Natural killer cell (primary cell): ENCODE results near the gene CCR6. TPM values are rescaled to one million over a fixed set of nuclear protein-coding genes. Genes with fewer than 3 reads are reported as not detected.

Experiments
- ATAC-seq, 3 donors: fragments of 150-1000 bp in 2 of 3; fragments of 200-7000 bp in 1 of 3; cut with Tn5 transposase; 1 replicate in 1 of 3; 2 replicates in 2 of 3; pipeline ENCODE4 v1.10.0; 2021; ENCODE audit warnings: mild to moderate bottlenecking in 2 of 3, moderate library complexity in 2 of 3
- DNase-seq, 2 donors: peaks; one replicate each; pipeline versions ENCODE4 v3.0.0 to v3.0.0-alpha.2; 2013 to 2021; ENCODE audit warnings: mixed read lengths in 1 of 2
- H3K27ac ChIP-seq: one replicate; pipeline ENCODE4 v1.5.1; 2013; ENCODE audit warnings: mild to moderate bottlenecking, low read length
- H3K27me3 ChIP-seq: one replicate; pipeline ENCODE4 v1.6.1; 2013; ENCODE audit warnings: low read length; ENCODE audit not compliant: control insufficient read depth, insufficient read depth
- H3K36me3 ChIP-seq: one replicate; pipeline ENCODE4 v1.6.1; 2013; ENCODE audit warnings: low read length; ENCODE audit not compliant: control insufficient read depth, insufficient read depth
- H3K4me1 ChIP-seq: one replicate; pipeline ENCODE4 v1.6.1; 2013; ENCODE audit warnings: low read length; ENCODE audit not compliant: control insufficient read depth, insufficient read depth
- H3K4me3 ChIP-seq: one replicate; pipeline ENCODE4 v1.5.1; 2013; ENCODE audit warnings: low read length
- H3K9me3 ChIP-seq: one replicate; pipeline ENCODE4 v1.6.1; 2013; ENCODE audit warnings: low read length; ENCODE audit not compliant: control insufficient read depth, insufficient read depth
- H3K27ac Mint-ChIP-seq, 2 donors: one replicate each; pipeline ENCODE4 v1.8.0; 2022; ENCODE audit warnings: mild to moderate bottlenecking in 2 of 2, mixed read lengths in 2 of 2, moderate library complexity in 1 of 2
- H3K27me3 Mint-ChIP-seq, 2 donors: one replicate each; pipeline ENCODE4 v1.8.0; 2022; ENCODE audit warnings: low read depth in 2 of 2, mixed read lengths in 2 of 2
- H3K36me3 Mint-ChIP-seq: one replicate; pipeline ENCODE4 v1.8.0; 2022; ENCODE audit warnings: mixed read lengths
- H3K4me1 Mint-ChIP-seq, 2 donors: one replicate each; pipeline ENCODE4 v1.8.0; 2022; ENCODE audit warnings: mixed read lengths in 2 of 2
- H3K4me3 Mint-ChIP-seq: one replicate; pipeline ENCODE4 v1.8.0; 2022; ENCODE audit warnings: mild to moderate bottlenecking, moderate library complexity, mixed read lengths
- H3K9me3 Mint-ChIP-seq, 2 donors: one replicate each; pipeline ENCODE4 v1.8.0; 2022; ENCODE audit warnings: mixed read lengths in 2 of 2
- WGBS: methylation state at CpG from one replicate; pipeline ENCODE4 v1.1.7; 2013; ENCODE audit warnings: missing lambda C conversion rate; ENCODE audit not compliant: insufficient coverage; 5-methylcytosine and 5-hydroxymethylcytosine counted together
- intact Hi-C: fragments of 100-400 bp; cut with micrococcal nuclease; formaldehyde crosslinking; loops from one replicate; pipeline ENCODE4 v1.14.2; 2022
- total RNA-seq, 4 donors: library from RNA; stranded (reverse); fragments of 120-200 nt in 1 of 4; gene quantifications; one replicate each; pipeline versions ENCODE4 v1.2.3 to v1.2.4, GENCODE V29; 2013 to 2022
- TF ChIP-seq, protein P1 (sequence below): fragments of 200-600 bp; IDR thresholded peaks from one replicate; pipeline ENCODE4 v1.8.0; 2022; ENCODE audit warnings: antibody characterized with exemption

The CCR6 gene
- total RNA-seq, 3 donors from 2014 or later (not counting 1 experiment from before 2014, with no cell fraction given) = 0.23 TPM; not detected in 2

DNA sequence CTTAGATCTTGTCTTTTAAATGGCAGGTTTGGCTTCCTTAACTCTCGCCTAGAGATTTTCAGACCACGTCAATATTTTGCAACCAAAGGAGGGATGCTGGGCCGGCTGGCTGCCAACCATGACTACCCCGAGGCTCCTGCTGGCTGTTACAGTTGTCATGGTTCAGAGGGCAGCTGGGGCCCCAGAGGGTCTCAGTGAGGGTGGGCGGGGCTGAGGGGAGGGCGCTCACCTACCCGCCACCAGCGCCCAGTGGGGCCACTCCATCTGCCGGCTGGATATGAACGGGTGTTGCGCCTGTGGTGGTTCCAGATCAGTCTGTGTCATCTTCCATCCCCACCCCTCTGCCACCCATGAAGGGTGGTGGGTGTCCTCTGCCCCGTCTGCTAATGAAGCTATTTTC is 22.6 kb downstream of the CCR6 start:
- H3K27me3 Mint-ChIP-seq = peaks cover 25% of the 10 kb centered on the region in 2 donors
- Histone ChIP-seq H3K4me1 (peaks cover 19% of the 10 kb centered on the region), H3K9me3 (no peaks in the 10 kb centered on the region), H3K4me3 (no peak overlapping the region), H3K27me3 (no peaks in the 10 kb centered on the region), H3K36me3 (no peaks in the 10 kb centered on the region), H3K27ac (no peak overlapping the region)
- TF ChIP-seq, protein P1, sequence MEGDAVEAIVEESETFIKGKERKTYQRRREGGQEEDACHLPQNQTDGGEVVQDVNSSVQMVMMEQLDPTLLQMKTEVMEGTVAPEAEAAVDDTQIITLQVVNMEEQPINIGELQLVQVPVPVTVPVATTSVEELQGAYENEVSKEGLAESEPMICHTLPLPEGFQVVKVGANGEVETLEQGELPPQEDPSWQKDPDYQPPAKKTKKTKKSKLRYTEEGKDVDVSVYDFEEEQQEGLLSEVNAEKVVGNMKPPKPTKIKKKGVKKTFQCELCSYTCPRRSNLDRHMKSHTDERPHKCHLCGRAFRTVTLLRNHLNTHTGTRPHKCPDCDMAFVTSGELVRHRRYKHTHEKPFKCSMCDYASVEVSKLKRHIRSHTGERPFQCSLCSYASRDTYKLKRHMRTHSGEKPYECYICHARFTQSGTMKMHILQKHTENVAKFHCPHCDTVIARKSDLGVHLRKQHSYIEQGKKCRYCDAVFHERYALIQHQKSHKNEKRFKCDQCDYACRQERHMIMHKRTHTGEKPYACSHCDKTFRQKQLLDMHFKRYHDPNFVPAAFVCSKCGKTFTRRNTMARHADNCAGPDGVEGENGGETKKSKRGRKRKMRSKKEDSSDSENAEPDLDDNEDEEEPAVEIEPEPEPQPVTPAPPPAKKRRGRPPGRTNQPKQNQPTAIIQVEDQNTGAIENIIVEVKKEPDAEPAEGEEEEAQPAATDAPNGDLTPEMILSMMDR = no peak
- H3K36me3 Mint-ChIP-seq = no peaks in the 10 kb centered on the region
- H3K27ac Mint-ChIP-seq = no peak overlapping the region
- peaks cover 5 to 6% of the 10 kb centered on the region in 2 donors for H3K4me1 Mint-ChIP-seq
- H3K9me3 Mint-ChIP-seq = no peaks in the 10 kb centered on the region
- intact Hi-C loops = no loop called here
- 94% methylated on average over 10 of the region's 12 CpGs for WGBS
- ATAC-seq (no peak), DNase-seq (no peak)
- H3K4me3 Mint-ChIP-seq = no peak overlapping the region

- Mint-ChIP-seq H3K4me3 (no peak overlapping the region), H3K9me3 (no peaks in the 10 kb centered on the region), H3K27ac (no peak overlapping the region), H3K36me3 (no peaks in the 10 kb centered on the region), H3K27me3 (peaks cover 23 to 25% of the 10 kb centered on the region in 2 donors), H3K4me1 (no peaks in the 10 kb centered on the region)
- Histone ChIP-seq H3K27me3 (no peaks in the 10 kb centered on the region), H3K27ac (no peak overlapping the region), H3K36me3 (no peaks in the 10 kb centered on the region), H3K4me1 (peaks cover 12% of the 10 kb centered on the region), H3K4me3 (no peak overlapping the region), H3K9me3 (no peaks in the 10 kb centered on the region)
- intact Hi-C loops = no loop called here
- ATAC-seq (no peak), DNase-seq (no peak)
- WGBS = 62% methylated on average over 14 of the region's 15 CpGs
- TF ChIP-seq, protein P1 = no peak
Measured at GRCh38 chr6:167146135-167146534, 23.2 kb downstream of the CCR6 start.

DNA sequence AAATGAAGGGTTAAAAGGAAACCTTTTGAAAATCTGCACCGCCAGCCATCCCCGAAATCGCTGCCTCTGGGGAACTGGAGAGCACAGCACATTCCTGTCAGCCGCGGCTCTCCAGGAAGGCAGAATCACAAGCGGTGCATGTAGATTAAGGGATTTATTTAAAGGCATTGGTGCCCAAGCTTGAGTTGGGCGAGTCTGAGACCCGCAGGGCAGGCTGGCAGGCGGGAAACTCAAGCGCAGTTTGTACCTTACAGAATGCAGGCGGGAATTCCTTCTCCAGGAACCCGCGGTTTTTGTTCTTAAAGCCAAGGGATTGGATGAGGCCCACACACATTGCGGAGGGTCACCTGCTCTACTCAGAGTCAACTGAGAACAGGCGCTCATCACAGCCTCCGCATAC is 24.1 kb downstream of the CCR6 start:
- intact Hi-C loops = no loop called here
- Histone ChIP-seq H3K36me3 (no peaks in the 10 kb centered on the region), H3K27me3 (no peaks in the 10 kb centered on the region), H3K4me1 (peaks cover 9% of the 10 kb centered on the region), H3K27ac (no peak overlapping the region), H3K9me3 (no peaks in the 10 kb centered on the region), H3K4me3 (no peak overlapping the region)
- TF ChIP-seq, protein P1 = no peak
- Mint-ChIP-seq H3K36me3 (no peaks in the 10 kb centered on the region), H3K27ac (no peak overlapping the region), H3K9me3 (no peaks in the 10 kb centered on the region), H3K27me3 (peaks cover 23 to 25% of the 10 kb centered on the region in 2 donors), H3K4me3 (no peak overlapping the region), H3K4me1 (no peaks in the 10 kb centered on the region)
- 84% methylated on average over 16 of the region's 16 CpGs for WGBS
- DNase-seq (no peak), ATAC-seq (no peak)

DNA sequence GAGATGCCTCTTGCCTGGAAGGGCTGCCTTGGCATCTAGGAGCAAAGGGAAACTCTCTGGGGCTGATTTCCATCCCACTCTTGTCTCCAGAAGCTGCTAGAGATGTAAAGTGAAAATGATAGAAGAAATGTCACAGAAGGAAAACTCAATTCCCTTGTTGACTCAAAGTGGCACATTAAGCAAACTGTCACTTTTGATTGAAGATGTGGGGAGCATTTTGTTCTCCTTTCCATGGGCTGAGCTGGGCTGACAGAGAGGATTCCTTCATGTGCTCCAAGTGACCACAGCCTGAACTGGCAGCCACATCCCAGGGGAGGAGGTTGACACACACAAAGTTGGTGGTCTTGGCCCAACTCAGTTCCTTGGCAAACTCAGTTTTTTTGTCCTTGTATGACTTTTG is 25.1 kb downstream of the CCR6 start:
- TF ChIP-seq, protein P1 = no peak
- no peak for ATAC-seq
- intact Hi-C loops = no loop called here

More for the DNA sequence above, 25.1 kb downstream of the CCR6 start:
- no peak for DNase-seq
- no peaks in the 10 kb centered on the region for H3K9me3 Mint-ChIP-seq
- Histone ChIP-seq H3K4me3 (no peak overlapping the region), H3K27me3 (no peaks in the 10 kb centered on the region), H3K27ac (no peak overlapping the region), H3K36me3 (no peaks in the 10 kb centered on the region), H3K4me1 (peaks cover 5% of the 10 kb centered on the region), H3K9me3 (no peaks in the 10 kb centered on the region)
- H3K4me3 Mint-ChIP-seq = no peak overlapping the region
- no peak overlapping the region for H3K27ac Mint-ChIP-seq
- no peaks in the 10 kb centered on the region for H3K36me3 Mint-ChIP-seq
- no peaks in the 10 kb centered on the region for H3K4me1 Mint-ChIP-seq
- peaks cover 24 to 29% of the 10 kb centered on the region in 2 donors for H3K27me3 Mint-ChIP-seq
